ENCODE data around the gene AKAP17A.
"Not testable (repeated sequence)": the region's sequence is repeated elsewhere in the genome, so short reads cannot be mapped to it uniquely, and the experiment has no call there.

The AKAP17A gene

DNA sequence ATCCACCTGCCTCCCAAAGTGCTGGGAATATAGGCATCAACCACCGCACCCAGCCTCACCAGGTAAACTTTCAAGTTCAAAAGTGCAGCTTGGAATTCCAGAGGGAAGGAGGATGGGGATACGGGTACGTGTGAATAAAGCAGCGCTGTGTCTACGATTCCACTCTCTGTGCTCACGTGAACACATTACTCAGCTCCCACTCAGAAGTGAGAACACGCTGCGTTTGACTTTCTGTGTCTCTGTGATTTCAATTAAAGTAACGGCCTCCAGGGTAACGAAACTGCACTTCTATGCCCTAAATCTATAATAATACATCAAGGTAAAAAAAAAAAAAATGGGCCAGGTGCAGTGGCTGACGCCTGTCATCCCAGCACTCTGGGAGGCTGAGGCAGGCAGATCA is 15.1 kb downstream of the AKAP17A start:
- DNase-seq, result no peak

DNA sequence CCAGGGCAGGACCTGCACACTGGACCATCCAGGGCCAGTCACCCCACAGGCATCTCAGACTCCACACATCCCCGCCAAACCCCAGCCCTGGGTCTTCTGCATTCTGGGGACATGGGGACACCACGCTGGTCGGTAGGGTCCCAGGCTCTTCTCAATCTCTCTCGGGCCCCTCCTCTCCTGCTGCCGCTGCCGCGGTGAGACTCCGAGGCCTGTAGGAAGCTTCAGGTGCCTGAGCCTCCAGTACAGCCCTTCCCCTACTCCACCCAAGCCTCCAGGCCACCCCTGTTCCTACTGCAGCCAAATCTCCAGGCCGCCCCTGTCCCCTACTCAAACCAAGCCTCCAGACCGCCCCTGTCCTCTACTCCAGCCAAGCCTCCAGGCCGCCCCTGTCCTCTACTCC is 17.9 kb downstream of the AKAP17A start:
- DNase-seq, result no peak

DNA sequence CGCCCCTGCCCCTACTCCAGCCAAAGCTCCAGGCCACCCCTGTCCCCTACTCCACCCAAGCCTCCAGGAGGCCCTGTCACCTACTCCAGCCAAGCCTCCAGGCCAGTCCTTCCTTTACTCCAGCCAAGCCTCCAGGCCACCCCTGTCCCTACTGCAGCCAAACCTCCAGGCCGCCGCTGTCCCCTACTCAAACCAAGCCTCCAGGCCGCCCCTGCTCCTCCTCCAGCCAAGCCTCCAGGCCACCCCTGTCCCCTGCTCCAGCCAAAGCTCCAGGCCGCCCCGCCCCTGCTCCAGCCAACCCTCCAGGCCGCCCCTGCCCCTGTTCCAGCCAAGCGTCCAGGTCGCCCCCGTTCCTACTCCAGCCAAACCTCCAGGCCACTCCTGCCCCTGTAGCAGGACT is 18.4 kb downstream of the AKAP17A start:
- DNase-seq, result no peak

DNA sequence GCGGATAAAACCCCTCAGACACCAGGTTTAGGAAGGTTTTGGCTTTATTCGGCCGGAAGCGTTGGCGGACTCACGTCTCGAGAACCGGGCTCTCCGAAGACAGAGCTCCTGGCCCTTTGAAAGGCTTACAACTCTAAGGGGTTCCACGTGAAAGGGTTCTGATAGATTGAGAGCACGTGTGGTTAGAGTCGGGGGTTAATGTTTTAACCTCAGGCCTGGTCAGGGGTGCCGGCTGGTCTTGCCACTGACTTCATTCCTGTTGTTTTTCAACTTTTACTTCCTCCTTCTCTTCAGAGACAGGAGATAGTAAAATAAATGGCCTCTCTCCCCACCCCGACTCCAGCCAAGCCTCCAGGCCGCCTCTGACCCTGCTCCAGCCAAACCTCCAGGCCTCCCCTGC is 18.8 kb downstream of the AKAP17A start:
- no peak for DNase-seq

DNA sequence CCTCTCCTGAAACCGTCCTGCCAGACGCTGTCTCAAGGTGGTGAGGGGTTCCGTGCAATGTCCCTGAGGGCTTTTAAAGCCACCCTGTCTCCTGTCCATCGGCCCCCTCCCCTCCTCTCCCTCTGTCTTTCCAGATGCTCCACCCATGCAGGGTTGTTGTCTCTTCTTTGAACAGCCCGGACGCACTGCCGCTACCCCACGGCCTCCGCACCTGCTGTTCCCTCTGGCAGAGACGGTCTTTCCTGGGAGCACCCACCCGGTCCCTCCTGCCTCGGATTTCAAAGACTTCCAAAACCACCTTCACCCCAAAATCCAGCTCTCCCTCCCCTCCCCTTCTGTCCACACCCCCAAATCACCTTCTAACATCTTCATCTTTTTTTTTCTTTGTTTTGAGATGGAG is 19.3 kb downstream of the AKAP17A start:
- DNase-seq, result no peak

DNA sequence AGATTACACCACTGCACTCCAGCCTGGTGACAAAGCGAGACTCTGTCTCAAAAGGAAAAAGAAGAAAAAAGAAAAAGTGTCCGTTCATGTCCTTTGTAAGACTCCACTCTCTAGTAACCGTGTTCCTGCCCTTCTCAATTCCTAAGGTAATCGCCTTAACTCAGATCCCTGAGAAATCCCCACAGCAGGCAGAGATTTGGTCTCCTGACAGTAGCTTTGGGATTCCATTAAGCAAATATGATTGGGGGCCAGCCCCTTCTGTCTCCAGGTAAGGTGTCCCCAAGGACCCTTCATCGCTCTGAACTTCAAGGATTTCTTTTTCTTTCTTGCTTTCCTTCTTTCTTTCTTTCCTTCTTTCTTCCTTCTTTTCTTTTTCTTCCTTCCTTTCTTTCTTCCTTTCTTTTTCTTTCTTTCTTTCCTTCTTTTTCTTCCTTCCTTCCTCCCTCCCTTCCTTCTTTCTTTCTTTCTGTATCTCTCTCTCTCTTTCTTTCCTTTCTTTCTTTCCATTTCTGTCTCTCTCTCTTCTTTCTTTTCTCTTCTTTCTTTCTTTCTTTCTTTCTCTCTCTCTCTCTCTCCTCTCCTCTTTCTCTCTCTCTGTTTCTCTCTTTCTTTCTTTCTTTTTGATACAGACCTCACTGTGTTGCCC is 21.4 kb downstream of the AKAP17A start:
- no peak for DNase-seq

DNA sequence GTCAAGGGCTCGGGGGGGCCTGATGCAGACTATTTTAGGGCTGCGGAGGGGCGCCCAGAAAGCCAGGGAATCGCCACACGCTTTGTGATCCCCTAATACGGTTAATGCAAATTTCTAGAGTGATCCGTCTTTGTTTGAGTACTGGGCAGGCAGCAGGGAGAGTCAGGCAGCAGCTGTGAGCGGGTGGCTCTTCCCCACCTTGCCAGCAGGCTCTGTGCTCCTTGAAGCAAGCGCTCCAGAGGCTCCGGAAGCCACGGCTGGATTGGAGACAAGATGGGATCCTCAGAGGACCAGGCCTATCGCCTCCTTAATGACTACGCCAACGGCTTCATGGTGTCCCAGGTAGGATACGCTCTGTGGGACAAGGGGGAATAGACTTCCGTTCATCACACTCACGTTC is 23.5 kb downstream of the AKAP17A start, which contains the start of gene ASMT:
Gene ASMT, plus strand, starts transcription at position 133 of the 400 bp plus-strand sequence. Its CDS starts 141 bp downstream, at position 274.
- DNase-seq, result no peak

DNA sequence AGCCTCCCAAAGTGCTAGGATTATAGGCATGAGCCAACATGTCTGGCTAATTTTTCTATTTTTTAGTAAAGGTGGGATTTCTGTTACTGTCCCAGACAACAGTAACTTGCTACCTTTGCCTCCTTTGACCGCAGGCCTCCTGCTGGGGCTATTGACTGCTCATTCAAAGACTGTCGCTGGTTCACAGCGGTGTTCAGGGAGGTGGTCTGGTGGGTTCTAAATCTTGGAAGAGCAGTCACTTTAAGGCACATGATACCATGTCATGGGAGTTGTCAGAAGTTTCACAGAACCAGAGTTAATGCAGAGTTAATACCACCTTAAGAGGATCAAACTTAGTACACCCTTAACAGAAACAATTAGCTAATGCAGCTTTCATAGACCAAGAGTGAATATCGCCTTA is 27.3 kb downstream of the AKAP17A start:
- no peak for DNase-seq

DNA sequence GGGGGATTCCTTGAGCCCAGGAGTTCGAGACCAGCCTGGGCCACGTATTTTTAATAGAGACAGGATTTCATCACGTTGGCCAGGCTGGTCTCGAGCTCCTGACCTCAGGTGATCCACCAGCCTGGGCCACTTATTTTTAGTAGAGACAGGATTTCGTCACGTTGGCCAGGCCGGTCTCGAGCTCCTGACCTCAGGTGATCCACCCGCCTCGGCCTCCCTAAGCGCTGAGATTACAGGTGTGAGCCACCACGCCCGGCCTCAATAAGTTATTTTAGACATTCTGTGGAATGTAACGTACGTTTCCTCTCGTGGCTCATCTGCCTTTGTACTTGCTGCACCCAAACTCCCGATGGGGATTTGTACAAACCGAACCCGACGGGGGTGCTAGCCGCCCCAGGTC is 32.3 kb downstream of the AKAP17A start:
- no peak for DNase-seq

DNA sequence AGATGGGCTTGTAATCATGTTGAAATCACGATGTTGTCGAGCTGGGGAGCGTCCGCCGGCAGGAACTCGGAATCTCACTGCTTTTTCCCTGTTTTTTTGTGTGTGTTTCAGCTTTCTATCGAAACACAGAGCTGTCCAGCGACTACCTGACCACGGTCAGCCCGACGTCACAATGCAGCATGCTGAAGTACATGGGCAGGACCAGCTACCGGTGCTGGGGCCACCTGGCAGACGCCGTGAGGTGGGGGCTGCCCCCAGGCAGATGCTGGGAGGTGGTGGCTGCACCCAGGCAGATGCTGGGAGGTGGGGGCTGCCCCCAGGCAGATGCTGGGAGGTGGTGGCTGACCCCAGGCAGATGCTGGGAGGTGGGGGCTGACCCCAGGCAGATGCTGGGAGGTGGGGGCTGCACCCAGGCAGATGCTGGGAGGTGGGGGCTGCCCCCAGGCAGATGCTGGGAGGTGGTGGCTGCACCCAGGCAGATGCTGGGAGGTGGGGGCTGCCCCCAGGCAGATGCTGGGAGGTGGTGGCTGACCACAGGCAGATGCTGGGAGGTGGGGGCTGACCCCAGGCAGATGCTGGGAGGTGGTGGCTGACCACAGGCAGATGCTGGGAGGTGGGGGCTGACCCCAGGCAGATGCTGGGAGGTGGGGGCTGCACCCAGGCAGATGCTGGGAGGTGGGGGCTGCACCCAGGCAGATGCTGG is 32.9 kb downstream of the AKAP17A start:
- DNase-seq, result not testable (repeated sequence)

DNA sequence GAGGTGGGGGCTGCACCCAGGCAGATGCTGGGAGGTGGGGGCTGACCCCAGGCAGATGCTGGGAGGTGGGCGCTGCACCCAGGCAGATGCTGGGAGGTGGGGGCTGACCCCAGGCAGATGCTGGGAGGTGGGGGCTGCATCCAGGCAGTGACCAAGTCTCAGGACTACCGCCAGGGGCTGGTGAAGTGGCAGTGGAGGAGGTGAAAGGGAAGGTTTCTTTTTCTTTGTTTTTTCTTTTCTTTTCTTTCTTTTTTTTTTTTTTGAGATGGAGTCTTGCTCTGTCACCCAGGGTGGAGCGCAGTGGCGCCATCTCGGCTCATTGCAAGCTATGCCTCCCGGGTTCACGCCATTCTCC is 33.4 kb downstream of the AKAP17A start:
- DNase-seq, result not testable (repeated sequence)

DNA sequence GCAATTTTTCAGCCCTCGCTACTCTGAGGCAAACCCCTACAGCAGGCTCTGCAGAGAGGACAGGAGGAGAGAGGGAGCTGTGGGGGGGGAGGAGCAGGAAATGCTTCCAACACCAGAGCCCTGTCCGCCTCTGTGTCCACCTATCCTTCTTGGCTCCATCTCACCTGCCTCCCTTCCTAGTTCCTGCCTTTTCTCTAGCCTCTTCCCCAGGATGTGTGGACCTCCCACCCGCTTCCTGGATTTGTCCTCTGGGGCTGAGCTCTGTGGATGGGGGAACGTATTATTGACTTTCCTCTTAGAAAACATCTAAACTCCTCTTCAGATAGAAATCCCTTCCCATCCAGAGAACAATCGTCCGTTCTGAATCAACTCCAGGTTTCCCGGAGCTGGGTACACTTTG is 37.8 kb downstream of the AKAP17A start:
- DNase-seq, result no peak

DNA sequence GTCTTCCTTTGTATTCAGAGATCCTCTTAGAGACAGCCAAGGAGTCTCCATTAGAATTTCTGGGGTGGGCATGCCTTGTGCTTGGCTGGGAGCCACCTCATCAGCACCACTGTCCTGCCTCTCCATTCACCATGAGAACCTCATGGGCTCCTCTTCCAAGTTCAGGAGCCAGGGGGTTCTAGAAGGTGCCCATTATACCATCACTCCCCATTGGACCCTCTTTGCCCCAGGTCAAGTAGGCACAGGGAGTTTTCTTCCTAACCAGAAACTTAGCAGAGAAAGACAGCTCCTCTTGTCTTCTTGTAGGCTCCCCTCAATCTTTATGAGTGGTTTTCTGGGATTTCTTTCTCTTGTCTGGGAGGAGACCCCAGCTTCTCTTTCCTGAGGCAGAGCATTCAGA is 54.6 kb downstream of the AKAP17A start:
- DNase-seq, result no peak

DNA sequence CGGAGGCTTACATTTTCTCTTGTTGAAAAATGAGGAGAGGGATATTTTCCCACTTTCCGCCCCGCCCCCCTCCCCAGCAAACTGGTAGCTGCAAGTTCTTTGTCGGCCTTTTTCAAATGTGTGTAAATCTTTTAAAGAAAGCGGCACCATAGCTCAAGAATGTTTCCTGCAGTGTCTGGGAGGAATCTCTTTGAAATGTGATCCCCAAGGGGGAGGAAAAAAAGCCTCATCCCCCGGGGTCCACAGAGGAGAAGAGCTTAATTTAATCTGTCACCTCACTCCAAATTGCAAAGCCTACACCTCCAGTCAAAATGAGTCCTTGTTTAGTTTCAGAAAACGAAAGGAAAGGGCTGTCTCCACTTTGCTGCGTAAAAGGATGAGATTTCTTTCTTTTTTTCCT is 58.2 kb downstream of the AKAP17A start:
- no peak for DNase-seq

All from DMS79 (cell line).